Measurements from ENCODE around the gene ISYNA1.

ISYNA1 gene

DNA sequence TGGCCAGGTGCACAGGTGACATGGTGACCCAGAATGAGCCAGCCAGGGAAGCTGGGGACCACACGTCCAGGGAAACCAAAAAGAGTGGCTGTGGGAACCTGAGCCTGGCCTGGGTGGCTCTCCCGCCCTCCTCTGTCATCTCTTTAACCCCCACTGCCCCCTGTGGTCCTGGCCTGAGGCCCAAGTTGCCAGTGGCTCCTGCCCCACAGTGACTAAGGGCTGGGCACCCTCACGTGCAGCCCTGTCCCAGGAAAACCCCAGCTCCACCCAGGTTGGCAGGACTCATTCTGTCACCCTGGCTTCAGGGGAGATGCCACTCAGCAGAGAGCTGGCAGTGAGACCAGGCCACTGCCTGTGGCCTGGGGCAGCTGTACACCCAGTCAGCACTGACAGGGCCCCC is 30.6 kb upstream of the ISYNA1 start:
- no peak for FAIRE-seq

DNA sequence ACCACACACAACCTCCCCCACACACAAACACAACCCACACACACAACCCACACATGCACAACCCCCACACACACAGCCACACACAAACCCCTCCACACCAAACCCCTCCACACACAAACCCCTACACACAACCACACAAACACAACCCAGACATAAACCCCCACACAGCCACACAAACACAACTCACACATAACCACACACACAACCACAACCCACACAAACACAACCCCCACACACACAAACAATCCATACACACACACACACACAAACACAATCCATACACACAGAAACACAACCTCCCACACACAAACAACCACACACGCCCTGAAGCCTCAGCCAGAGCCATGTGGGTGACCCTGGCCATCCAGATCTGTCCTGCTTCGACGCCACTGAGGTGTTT is 30.0 kb upstream of the ISYNA1 start:
- FAIRE-seq (no peak), DNase-seq (ENCODE audit: insufficient read length, low spot score) (no peak)

More for the DNA sequence above, 30.6 kb upstream of the ISYNA1 start:
- no peak for DNase-seq (ENCODE audit: insufficient read length, low spot score)

DNA sequence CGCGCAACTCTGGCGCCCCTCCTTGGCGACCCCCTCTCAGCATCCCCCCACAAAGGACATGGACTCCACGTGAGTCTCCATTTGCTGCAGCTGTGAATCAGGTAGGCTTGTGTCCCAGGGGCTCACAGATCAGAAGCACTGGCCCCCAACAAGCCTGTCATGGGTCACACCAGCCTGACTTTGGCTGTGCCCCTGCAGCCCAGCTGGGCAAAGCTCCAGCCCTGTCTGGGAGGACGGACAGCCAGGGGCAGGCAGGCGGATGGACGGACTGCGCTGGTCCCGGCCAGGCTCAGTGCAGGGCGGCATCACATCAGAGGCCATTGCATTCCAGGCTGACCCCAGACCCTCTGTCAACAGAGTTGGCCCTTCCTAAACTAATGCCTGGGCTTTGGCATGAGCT is 28.4 kb upstream of the ISYNA1 start:
- no peak for FAIRE-seq
- DNase-seq (ENCODE audit: insufficient read length, low spot score), result no peak

DNA sequence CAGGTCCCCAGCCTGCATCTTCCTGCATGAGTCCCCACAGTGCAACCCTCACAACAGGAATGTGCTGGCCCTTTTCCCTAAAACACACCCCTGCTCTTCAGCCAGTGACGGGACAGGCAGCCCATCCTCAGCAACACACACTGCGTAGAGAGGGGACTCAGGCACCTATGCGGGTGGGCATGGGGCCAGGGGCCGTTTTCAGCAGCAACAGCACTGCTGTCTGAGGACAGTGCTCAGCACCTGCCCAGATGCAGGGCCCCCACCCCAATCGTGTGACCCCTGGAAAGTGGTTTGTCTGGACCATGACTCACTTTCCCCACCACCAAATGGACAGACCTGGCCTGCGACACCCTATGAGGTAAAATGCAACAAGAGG is 28.0 kb upstream of the ISYNA1 start:
- no peak for FAIRE-seq

DNA sequence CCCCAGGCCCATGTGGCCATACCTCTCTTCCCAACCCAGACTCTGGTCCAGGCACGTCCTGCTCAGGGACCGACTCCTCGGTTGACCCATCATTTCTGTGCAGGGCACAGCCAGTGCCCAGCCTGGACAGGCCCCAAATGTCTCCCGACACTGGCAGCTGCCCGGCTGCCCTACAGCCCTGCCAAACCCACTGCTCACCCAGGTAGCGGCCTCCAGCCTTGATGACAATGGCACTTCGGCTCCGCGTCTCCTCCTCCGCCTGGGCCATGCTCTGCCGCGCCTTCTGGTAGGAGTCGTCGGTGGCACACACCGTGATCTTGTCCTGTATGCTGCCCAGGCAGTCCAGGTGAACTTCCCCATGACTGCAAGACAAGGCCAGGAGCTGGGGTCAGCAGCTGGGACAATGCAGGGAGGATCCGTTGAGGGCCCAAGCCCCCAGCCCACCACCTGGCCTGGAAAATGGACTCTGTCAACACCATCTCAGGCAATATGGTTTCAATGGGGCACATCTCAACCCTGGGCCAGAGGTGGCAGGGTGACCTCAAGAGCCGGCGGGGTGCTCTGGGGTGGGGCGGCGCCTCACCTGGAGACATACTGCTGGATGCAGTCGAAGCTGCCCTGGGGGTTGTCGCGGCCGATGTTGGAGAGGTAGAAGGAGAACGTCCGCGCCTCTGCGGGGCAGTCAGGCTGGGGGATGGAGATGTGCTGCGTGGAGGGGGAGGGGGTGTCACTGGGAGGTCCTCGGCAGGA is 27.5 kb upstream of the ISYNA1 start:
- no peak for FAIRE-seq
- DNase-seq (ENCODE audit: insufficient read length, low spot score), result no peak

More for the DNA sequence above, 28.0 kb upstream of the ISYNA1 start:
- no peak for DNase-seq (ENCODE audit: insufficient read length, low spot score)

DNA sequence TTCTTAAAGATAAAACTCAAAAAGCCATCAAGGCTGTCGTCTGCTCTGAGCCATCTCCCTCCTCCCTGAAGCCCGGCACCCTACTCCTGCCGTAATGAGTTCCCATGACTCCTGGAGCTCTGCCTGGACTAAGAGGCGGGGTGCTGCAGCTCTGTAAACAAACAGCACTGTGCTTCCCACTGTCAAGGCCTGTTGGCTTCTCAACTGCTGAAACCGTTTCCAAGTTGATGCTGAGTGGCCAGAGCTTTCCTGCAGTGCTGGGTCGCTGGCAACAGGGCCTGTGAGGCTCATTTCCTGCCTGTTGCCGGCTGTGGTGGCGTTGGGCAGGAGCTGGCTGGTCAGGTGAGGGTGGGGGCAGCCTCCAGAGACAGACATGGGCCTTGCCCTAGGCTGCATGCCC is 26.7 kb upstream of the ISYNA1 start:
- FAIRE-seq (no peak), DNase-seq (ENCODE audit: insufficient read length, low spot score) (no peak)

DNA sequence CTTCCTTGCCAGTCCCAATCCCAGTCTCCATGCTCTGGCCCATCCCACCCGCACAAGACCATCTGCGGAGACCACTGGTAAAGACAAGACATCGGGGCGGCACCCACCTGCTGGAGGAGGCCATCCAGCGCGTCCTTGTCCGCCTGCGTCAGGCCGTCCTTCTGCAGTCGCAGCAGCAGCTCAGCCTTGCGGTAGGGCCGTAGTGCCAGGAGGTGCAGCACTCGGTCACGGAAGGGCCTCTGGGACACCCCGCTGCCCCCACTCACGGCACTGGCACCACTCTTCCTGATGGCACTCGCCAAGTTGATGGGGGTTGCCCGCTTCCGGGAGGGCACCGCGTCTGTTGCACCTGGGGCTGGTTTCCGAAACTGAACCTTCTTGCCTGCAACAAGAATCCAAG is 23.5 kb upstream of the ISYNA1 start:
- FAIRE-seq (no peak), DNase-seq (ENCODE audit: insufficient read length, low spot score) (no peak)

DNA sequence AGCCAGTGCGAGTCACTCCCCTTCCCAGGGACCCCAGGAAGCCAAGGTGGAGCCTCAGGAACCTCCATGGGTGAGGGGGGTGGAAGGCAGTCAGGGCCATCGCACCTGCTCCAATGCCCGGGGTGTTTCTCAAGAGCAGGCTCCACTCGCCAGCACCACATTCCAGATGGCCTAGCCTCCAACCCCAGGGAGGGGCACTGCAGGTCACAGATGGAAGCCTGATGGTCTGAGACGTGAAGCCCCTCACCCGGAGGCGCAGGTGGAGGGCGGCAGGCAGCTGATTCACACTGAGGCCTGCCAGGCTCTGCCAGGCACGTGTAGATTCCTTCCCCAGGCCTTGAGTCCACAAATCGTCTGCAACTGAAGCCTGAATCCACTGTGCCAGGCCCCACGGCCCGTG is 23.0 kb upstream of the ISYNA1 start:
- no peak for DNase-seq (ENCODE audit: insufficient read length, low spot score)
- no peak for FAIRE-seq

DNA sequence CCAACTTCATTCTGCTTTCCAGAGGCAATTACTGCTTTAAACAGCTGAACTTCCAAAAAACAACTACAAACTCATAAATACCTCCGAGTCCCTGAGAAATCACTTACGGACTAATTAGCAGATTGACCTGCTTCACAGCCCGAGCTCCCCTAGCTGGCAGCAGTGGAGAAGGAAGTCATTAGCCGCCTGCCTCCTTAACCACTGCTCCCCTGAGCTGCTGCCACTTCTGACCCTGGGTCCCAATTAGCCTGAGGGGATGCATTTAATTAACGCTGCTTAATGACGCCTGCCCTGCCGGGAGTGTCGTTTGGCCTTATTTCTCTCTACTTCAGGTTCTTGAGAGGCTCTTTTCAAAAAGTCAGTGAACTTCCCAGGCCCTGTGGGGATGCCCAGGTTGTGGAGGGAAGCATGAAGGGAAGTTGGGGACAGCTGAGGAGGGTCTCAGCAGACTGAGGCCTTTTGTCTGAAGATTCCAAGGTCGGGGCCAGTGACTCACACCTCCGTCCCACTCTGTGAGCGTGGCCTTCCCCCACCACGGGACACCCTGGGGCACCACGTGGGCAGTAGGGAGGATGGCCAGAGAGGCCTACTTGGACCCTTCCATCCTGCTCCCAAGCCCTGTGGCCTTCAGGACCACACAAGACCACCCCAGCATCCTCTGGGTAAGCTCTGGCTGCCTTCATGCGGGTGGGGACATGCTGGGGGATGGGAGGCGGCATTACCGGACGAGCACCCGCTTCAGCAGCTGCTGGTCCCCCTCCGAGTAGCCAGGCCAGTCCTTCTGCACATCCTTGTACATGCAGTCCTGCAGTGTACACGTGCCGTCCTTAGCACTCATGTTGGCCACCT is 19.8 kb upstream of the ISYNA1 start:
- FAIRE-seq (no peak), DNase-seq (ENCODE audit: insufficient read length, low spot score) (no peak)

DNA sequence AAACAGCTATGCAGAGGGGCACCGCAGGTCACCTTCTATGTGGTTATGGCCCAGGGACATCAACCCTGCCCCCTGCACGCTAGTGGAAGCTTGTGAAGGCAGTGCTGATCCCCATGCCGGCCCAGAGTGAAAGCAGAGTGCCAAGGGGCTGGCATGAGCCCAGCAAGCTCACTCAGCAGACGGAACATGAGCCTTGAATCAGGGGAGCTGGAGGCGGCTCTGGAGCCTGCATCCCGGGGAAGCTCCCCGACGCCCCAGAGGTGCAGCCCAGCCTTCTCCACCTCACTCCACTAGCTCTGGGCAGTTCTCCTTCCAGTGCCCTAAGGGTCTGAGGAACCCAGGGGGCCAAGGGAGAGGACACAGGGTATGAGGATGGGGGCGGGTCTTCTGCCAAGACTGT is 19.0 kb upstream of the ISYNA1 start:
- no peak for DNase-seq (ENCODE audit: insufficient read length, low spot score)
- FAIRE-seq, result no peak

DNA sequence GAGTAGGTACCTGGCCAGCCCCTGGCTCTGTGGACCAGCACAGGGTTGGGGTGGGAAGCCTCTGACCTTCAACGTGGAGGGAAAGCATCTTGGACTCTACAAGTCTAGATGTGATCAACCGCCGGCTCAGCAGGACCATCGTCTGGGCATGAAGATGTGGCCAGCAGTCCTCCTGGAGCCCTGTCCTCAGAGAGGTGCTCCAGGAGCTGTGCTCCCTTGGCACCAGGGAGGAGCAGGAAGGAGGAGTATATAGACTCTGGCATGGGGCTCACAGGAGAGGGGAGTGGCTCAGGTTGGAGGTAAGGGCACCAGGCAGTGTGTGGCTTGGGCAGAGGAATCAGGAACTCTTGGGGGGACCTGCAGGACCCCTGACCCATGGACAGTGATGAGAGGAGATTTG is 18.3 kb upstream of the ISYNA1 start:
- FAIRE-seq (no peak), DNase-seq (ENCODE audit: insufficient read length, low spot score) (no peak)

DNA sequence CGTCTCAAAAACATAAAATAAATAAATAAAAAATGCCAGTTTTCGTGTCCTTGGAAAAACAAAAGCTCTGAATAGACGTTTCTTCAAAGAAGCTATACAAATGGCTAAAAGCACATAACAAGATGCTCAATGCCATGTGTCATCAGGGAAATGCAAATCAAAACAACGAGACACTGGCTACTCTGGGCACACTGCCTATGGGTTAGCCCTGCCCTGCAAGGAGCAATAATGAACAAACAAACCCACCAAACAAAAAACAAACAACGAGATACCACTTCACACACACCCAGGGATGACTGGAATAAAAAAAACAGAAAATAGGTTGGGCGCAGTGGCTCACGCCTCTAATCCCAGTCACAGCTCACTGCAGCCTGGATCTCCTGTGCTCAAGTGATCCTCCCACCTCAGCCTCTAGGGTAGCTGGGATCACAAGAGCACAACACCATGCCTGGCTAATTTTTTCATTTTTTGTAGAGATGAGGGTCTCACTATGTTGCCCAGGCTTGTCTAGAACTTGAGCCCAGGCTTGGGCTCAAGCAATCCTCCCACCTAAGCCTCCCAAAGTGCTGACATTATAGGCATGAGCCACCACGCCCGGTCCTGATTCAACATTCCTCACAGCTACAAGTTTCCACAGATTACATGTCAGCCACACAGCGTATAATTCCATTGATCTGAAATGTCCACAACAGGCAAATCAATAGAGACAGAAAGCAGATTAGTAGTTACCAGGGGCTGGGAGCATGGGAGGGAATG is 15.5 kb upstream of the ISYNA1 start:
- DNase-seq (ENCODE audit: insufficient read length, low spot score) (no peak), FAIRE-seq (no peak)

DNA sequence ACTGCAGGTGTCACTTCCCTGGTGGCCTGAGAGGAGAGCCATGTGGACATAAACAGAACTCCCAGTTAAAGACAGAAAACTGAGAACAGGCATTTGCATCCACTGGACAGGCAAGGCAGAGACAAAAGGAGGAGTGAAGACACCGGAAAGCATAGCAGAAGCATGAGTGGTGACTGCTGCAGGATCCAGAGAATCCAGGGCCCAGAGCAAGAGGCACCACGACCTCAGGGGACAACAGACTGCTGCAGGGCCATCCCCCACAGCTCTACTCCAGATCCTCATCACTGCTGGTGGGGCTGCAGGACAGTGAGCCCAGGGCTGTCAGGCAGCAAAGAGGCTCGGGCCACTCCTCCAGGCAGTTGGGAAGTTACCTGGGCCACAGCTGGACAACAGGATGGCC is 14.5 kb upstream of the ISYNA1 start:
- DNase-seq (ENCODE audit: insufficient read length, low spot score) (no peak), FAIRE-seq (no peak)

DNA sequence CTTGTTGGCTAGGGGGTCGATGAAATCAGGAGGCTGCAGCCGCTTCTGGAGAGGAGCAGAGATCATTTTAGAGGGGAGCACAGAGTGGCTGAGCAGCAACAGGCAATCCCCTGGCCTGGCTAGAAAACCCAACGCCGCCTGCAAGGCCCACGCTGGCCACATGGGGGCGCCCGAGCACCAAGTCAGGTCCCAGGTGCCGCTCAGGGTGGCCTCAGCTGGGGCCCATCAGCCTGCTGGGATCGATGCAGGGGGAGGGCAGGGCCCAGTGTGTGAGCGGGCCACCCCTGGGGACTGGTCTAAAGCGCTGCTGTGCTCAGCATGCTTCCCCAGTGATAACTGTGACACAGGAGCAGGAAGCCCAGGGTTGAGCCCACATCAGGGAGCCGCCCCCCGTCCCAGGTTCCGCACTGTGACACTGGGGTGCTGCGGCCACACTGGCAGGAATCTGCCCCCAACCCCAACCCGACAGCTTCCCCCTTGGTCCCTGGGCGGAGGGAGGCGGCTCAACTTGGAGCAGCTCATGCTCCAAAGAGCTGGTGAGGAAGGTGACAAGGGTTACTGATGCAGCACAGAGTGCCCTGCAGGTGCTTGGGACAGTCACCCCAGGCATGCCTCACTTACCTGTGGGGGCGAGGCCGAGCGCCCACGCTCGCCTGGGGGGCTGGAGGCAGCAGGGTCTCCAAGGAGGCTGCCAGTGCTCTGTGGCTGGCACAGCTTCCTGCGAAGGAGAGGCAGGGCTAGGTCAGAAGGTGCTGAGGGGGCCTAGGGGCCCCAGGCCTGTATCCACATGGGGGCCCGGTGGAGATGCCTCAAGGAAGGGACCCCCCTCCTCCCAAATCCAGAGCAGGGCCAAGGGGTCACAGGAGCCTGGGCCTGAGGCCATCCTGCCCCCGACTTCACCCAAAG is 13.3 kb upstream of the ISYNA1 start:
- peak; percentile 84 for FAIRE-seq
- DNase-seq (ENCODE audit: insufficient read length, low spot score), result peak; percentile 93

DNA sequence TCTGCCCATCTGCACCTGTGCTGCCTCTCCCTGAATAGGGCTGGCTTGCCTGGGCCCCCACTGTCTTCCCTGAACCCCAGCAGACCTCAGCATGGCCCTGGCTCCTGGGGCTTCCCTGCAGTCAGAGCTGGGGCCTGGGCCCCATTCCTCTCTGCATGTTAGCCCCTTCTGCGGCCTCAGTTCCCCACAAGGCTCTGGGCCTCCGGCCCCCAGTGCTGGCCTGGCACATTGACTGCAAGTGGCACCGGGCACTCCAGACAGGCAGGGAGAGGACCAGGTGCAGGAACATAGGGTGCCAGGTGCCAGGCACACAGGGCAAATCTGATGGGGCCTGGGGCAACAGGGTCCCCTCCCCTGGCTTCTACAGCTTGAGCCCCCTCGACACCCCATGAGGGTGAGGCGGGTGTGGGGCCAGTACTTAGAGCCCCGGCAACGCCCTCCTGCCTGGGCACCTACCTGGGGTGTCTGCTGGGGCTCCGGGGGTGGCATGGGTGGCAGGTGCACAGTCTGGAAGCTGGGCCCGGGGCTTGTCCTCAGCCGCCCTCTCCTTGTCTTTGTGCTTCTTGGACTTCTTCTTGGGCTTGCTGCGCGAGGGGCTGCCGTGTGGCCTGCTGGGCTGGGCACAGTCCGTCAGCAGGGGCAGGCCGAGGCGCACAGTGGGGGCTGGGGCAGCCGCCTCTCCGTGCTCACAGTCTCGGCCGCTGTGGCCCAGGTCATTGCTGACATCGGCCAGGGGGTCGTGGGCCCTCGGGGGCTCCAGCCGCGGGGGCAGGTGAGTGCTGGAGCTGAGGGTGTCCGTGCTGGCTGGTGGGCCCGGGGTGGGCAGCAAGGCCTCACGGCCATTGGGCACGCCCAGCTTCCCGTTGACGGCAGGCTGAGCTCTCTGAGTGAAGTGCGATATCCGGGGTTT is 12.3 kb upstream of the ISYNA1 start:
- FAIRE-seq (no peak), DNase-seq (ENCODE audit: insufficient read length, low spot score) (no peak)

DNA sequence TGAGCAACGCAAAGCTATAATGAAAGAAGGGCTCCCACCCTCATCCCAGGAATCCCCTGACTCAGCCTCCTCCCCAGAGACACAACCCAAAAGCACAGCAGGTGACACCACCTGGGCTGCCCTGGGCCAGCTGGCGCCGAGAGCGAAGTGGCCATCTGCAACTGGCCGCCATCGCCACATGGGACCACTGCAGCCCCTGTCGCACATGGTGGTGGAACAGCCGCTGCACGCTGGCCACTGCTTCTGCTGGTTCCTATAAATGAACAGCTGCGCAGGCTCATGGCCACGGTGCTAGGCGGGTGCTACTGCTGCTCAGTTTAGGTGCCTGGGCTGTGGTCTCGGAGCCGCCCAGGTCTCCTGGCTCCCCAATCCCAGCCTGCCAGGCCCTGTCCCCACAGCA is 11.6 kb upstream of the ISYNA1 start:
- no peak for FAIRE-seq
- DNase-seq (ENCODE audit: insufficient read length, low spot score), result no peak

DNA sequence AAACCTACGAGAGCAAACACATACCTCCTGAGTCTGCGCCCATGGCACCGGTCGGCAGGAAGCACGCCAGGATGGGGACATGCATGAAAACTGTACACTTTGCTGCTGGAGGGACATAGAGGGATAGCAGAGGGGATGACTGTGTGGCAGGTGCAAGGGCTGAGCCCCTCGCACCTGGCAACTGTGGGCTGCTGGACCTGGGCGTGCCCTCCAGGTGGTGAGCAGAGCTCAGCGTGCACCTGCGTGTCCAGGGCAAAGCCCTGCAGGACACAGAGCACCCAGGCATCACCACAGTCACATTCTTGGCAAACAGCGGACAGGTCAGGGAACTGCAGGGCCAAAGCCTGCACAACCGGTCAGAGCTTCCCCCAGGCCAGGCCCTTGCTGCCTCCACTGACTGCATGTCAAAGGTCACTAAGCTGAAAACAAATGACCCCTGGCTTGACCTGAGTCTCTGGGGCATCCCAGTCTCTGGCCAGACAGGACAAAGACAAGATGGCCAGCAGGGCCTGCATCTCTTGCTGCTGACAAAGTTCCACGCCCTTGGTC is 9.0 kb upstream of the ISYNA1 start:
- DNase-seq (ENCODE audit: insufficient read length, low spot score) (no peak), FAIRE-seq (no peak)

DNA sequence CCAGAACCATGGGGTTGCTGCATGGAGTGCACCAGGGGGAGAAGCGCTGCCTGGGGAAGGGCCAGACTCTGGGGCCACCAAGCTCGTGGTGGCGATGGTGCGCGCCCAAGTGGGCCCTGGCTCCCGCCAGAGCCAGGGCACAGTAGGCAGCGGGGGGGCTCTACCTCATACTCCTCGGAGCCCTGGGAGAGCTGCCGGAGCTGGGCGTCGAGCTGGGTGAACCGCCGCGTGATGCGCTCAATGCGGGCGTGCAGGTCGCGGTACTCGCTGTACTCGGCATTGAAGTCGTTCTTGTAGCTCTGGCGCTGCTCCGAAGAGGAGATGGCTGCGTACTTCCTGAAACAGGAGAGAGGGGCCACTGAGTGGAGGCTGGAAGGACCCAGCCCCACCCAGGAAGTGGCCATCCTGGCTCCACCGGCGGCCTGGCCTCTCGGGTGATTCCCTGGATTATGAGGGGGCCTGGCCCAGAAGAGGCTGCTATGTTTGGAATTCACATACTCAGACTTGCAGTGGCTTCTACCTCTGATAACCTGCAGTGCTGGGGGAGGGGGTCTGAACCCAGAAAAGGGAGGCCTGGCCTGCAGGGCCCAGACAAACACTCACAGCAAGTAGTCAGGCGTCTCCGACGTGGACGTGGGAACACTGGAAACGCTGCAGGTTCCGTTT is 8.3 kb upstream of the ISYNA1 start:
- no peak for FAIRE-seq
- DNase-seq (ENCODE audit: insufficient read length, low spot score), result no peak

Measured in GM19239 (cell line).